BE2C (cell line): Measurements from ENCODE around the gene PPIF.

Source experiments
- DNase-seq: peaks from one replicate; pipeline ENCODE4 v3.0.0-alpha.2; 2020
- H3K27me3 ChIP-seq: fragments of 250-450 bp; sonication (Bioruptor Pico); 2 replicates; pipeline ENCODE4 v1.5.1; 2020; ENCODE audit warnings: mild to moderate bottlenecking
- H3K36me3 ChIP-seq: fragments of 250-450 bp; sonication (Bioruptor Pico); 2 replicates; pipeline ENCODE4 v1.5.1; 2020; ENCODE audit warnings: mild to moderate bottlenecking
- H3K4me1 ChIP-seq: fragments of 250-450 bp; sonication (Bioruptor Pico); 2 replicates; pipeline ENCODE4 v1.5.1; 2020
- H3K4me3 ChIP-seq: 2 replicates; pipeline ENCODE4 v1.5.1; 2011; ENCODE audit warnings: low read depth, low read length
- H3K9me3 ChIP-seq: fragments of 250-450 bp; sonication (Bioruptor Pico); 2 replicates; pipeline ENCODE4 v1.5.1; 2020
- TF ChIP-seq, protein P1 (sequence below): IDR thresholded peaks from 2 replicates; pipeline ENCODE4 v1.5.1; 2012; ENCODE audit warnings: mild to moderate bottlenecking, low read depth, low read length

PPIF gene

DNA sequence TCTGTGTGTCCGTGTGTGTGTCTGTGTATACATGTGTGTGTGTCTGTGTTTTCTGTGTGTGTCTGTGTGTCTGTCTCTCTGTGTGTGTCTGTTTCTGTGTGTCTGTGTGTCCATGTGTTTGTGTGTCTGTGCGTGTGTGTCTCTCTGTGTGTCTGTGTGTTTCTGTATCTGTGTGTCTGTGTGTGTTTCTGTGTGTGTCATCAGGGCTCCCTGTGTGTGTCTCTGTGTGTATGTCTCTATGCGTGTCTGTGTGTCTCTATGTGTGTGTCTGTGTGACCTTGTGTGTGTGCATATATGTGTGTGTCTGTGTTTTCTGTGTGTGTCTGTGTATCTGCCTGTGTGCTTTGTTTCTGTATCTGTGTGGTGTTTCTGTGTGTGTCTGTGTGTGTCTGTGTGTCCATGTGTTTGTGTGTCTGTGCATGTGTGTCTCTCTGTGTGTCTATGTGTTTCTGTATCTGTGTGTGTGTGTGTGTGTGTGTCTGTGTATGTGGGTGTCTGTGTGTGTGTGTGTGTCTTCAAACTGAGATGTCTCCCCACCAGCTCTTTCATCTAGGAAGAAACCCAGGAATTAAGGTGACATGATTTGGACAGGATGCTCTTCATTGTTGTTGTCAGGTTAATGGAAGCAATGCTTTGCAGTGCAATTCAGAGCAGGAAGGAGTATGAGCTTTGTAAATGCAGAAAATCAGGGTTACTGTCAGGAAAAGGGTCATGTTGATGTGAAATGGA, 20.7 kb upstream of the PPIF start:
- TF ChIP-seq, protein P1, sequence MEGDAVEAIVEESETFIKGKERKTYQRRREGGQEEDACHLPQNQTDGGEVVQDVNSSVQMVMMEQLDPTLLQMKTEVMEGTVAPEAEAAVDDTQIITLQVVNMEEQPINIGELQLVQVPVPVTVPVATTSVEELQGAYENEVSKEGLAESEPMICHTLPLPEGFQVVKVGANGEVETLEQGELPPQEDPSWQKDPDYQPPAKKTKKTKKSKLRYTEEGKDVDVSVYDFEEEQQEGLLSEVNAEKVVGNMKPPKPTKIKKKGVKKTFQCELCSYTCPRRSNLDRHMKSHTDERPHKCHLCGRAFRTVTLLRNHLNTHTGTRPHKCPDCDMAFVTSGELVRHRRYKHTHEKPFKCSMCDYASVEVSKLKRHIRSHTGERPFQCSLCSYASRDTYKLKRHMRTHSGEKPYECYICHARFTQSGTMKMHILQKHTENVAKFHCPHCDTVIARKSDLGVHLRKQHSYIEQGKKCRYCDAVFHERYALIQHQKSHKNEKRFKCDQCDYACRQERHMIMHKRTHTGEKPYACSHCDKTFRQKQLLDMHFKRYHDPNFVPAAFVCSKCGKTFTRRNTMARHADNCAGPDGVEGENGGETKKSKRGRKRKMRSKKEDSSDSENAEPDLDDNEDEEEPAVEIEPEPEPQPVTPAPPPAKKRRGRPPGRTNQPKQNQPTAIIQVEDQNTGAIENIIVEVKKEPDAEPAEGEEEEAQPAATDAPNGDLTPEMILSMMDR, result no peak
- DNase-seq, result no peak
- Histone ChIP-seq H3K27me3 (no peaks in the 10 kb centered on the region), H3K36me3 (no peaks in the 10 kb centered on the region), H3K9me3 (no peaks in the 10 kb centered on the region), H3K4me3 (no peak overlapping the region), H3K4me1 (peaks cover 2% of the 10 kb centered on the region)

DNA sequence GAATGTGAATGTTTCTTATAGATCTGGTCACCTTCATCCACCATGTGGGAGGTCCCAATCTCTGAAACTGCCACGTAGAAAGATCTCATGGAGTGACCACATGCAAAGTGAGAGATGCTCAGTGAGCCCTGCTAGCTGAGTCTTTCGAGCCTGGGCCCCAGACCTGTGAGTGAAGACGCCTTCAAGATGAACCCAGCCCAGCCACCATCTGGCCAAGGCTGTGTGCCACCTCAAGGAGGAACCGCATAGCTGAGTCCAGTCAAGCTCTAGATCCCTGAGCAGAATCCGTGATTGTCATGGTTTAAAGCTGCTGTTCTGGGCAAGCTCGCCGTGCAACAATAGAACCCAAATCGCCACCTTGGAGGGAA, 20.2 kb upstream of the PPIF start:
- peaks cover 2% of the 10 kb centered on the region for H3K4me1 ChIP-seq

DNA sequence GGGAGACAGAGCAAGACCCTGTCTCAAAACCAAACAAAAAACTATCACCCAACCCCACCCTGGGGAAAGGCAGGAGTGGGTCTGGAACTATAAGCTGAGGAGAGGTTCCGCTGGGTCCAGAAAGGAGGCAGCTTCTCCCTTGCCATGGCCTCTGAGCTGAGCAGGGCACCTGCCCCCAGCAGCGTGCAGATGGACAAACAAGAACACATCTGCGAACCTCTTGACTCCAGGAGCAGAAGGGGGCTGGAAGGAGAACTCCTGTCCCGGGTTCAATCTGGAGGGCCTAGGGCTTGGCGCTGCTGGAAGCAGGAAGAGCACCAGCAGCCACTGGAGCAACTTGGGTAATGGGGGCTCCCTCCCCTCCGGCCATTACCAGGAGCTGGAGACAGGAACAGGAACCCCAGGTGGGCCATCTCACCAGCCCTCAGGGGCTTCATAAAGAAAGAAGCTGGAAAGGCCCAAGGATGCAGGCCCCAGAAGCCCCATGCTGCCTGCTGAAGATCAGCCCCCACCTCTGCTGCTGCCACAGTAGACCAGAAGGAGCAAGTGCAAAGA, 19.0 kb upstream of the PPIF start:
- no peak for DNase-seq
- H3K27me3 ChIP-seq, result no peaks in the 10 kb centered on the region
- H3K9me3 ChIP-seq, result no peaks in the 10 kb centered on the region
- no peak overlapping the region for H3K4me3 ChIP-seq
- TF ChIP-seq, protein P1, result no peak
- H3K4me1 ChIP-seq, result peaks cover 2% of the 10 kb centered on the region
- no peaks in the 10 kb centered on the region for H3K36me3 ChIP-seq

More for the DNA sequence above, 20.2 kb upstream of the PPIF start:
- H3K4me3 ChIP-seq, result no peak overlapping the region
- H3K36me3 ChIP-seq, result no peaks in the 10 kb centered on the region
- no peaks in the 10 kb centered on the region for H3K27me3 ChIP-seq
- TF ChIP-seq, protein P1, result no peak
- no peaks in the 10 kb centered on the region for H3K9me3 ChIP-seq
- no peak for DNase-seq

DNA sequence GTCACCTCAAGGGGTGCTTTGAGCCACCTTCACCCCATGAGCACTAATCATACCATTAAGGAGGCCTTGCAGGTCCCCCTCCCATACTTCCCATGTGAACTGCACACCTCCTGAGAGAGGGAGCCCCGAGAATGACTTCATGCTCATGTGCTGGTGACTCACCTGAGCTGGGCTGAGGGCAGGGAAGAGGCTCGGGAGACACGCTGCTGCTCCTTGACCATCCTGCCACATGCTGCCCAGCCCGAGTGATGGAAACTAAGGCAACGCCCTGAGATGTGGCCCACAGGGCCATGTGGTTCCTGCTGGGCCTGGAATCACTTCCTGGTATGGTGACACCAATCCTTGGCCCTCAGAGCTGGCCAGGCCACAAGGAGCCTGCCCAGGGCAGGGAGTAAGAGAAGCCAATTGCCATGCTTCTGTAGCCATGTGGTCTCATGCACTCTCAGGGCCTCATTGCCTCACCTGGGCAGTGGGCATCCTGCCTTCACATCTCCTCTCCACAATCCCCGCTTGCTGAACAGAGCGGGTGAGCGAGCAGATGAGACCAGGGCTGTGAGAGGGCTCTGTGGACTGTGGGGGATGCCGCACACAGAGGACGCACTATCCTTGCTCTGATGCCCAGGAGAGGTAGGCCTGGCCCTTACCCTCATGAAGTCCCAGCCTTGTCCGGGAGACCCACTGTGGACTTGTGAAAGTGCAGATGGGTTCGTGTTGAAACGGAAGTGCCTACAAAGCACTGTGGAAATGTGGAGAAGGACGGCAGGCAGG, 18.3 kb upstream of the PPIF start:
- TF ChIP-seq, protein P1, result no peak
- Histone ChIP-seq H3K9me3 (no peaks in the 10 kb centered on the region), H3K27me3 (no peaks in the 10 kb centered on the region), H3K4me3 (no peak overlapping the region), H3K4me1 (peaks cover 2% of the 10 kb centered on the region), H3K36me3 (no peaks in the 10 kb centered on the region)
- no peak for DNase-seq

DNA sequence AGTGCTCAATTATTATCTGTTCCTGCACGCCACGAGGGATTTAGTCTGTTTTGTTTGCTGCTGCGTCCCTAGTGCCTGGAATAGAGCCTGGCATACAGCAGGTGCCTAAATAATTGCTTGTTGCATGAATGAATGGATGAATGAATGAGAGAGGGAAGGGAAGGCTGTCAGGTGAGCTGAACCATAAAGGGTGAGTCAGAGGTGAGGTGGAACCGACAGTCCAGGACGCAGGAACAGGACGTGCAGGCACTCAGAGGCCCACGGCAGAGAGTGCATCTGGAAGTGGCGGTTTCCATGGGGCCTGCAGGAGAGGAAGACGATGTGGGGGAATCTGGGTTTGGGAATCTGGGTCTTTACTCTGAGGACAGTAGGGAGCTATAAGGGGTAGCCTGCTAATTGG, 17.7 kb upstream of the PPIF start:
- no peaks in the 10 kb centered on the region for H3K27me3 ChIP-seq
- no peaks in the 10 kb centered on the region for H3K36me3 ChIP-seq
- H3K4me1 ChIP-seq, result peaks cover under 1% of the 10 kb centered on the region
- DNase-seq, result no peak
- H3K4me3 ChIP-seq, result no peak overlapping the region
- TF ChIP-seq, protein P1, result no peak
- no peaks in the 10 kb centered on the region for H3K9me3 ChIP-seq

DNA sequence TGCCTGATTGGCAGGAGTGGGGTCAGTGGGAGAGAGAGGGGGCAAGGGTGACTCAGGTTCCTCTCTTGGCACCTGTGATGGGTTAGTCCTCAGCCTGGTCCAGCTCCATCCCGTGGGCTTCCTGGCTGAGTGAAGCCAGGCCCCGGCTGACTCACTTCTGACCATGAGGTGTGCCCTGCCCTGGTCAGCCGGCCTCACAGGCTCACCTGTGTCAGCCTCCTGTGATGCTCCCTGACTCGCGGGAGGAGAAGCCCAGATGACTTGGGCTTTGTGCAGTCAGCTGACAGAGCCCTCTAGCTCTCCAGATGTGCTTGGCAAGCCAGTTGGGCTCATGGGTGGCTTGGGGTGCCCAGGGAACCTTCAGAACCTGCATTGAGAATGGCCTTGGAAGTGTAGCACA, 16.0 kb upstream of the PPIF start:
- no peak for DNase-seq
- no peaks in the 10 kb centered on the region for H3K4me1 ChIP-seq
- no peaks in the 10 kb centered on the region for H3K27me3 ChIP-seq
- TF ChIP-seq, protein P1, result no peak
- no peaks in the 10 kb centered on the region for H3K9me3 ChIP-seq
- H3K36me3 ChIP-seq, result no peaks in the 10 kb centered on the region
- no peak overlapping the region for H3K4me3 ChIP-seq
